Gastroesophageal sphincter (tissue), 4 donors: ENCODE measurements around the gene EXO1. TPM values are rescaled to one million over a fixed set of nuclear protein-coding genes. Genes with fewer than 3 reads are reported as not detected.
"Not testable (repeated sequence)": the region's sequence is repeated elsewhere in the genome, so short reads cannot be mapped to it uniquely, and the experiment has no call there.

Experiments
- ATAC-seq: fragments of 150-250 bp; one replicate; pipeline ENCODE4 v1.9.1; 2016; ENCODE audit warnings: mild to moderate bottlenecking, moderate library complexity
- H3K27ac ChIP-seq, 4 donors: fragments of 200-600 bp; sonication (generic) in 3 of 4; 1 replicate in 3 of 4; 2 replicates in 1 of 4; pipeline ENCODE4 v1.5.1; 2016 to 2019
- H3K27me3 ChIP-seq: fragments of 200-600 bp; sonication (generic); one replicate; pipeline ENCODE4 v1.5.1; 2019
- H3K36me3 ChIP-seq, 2 donors: fragments of 200-600 bp; sonication (generic); one replicate each; pipeline ENCODE4 v1.5.1; 2019; ENCODE audit warnings: control low read depth in 1 of 2
- H3K4me1 ChIP-seq, 3 donors: fragments of 200-600 bp; sonication (generic); 1 replicate in 2 of 3; 2 replicates in 1 of 3; pipeline ENCODE4 v1.5.1; 2016 to 2019; ENCODE audit warnings: control low read depth in 2 of 3
- H3K4me3 ChIP-seq, 2 donors: fragments of 200-600 bp; sonication (generic); one replicate each; pipeline ENCODE4 v1.5.1; 2019; ENCODE audit warnings: mild to moderate bottlenecking in 1 of 2, moderate library complexity in 1 of 2
- H3K9me3 ChIP-seq, 3 donors: fragments of 200-600 bp; sonication (generic); one replicate each; pipeline ENCODE4 v1.5.1; 2017 to 2019; ENCODE audit warnings: control low read depth in 2 of 3
- CTCF ChIP-seq, 4 experiments: fragments of 200-600 bp in 2 of 4; fragments of 450-650 bp in 2 of 4; sonication (generic) in 1 of 4; IDR thresholded peaks; one replicate each; pipeline ENCODE4 v1.5.1; 2017 to 2019; ENCODE audit warnings: antibody characterized with exemption in 4 of 4, mild to moderate bottlenecking in 2 of 4, moderate library complexity in 2 of 4
- EP300 ChIP-seq: sonication (generic); formaldehyde crosslinking; IDR thresholded peaks from one replicate; pipeline ENCODE4 v1.6.1; 2017; ENCODE audit warnings: antibody characterized with exemption, mild to moderate bottlenecking
- POLR2A ChIP-seq, 2 donors: fragments of 450-650 bp; IDR thresholded peaks; one replicate each; pipeline ENCODE4 v1.6.1; 2017; ENCODE audit warnings: antibody characterized with exemption in 2 of 2, mild to moderate bottlenecking in 2 of 2, moderate library complexity in 1 of 2
- POLR2AphosphoS5 ChIP-seq: sonication (generic); formaldehyde crosslinking; IDR thresholded peaks from one replicate; pipeline ENCODE4 v1.6.1; 2017; ENCODE audit warnings: antibody characterized with exemption
- WGBS, 2 donors: methylation state at CpG; one replicate each; pipeline ENCODE4 v1.1.5; 2018; ENCODE audit warnings: low coverage in 1 of 2; 5-methylcytosine and 5-hydroxymethylcytosine counted together
- total RNA-seq, 4 donors: library from RNA; depleted of rRNA; stranded (reverse); fragments of >200 nt; gene quantifications; one replicate each; pipeline ENCODE4 v1.1.0, GENCODE V29; 2016

Gene EXO1
- total RNA-seq: under 1 TPM in 1 of 4 donors, not detected in 3; 0.30 TPM

- Histone ChIP-seq H3K4me3 (peak within 1 kb of the TSS; percentile 64 to 72), H3K27me3 (no peaks in the 10 kb centered on the region), H3K36me3 (no peaks in the 10 kb centered on the region), H3K9me3 (no peaks in the 10 kb centered on the region), H3K27ac (peak within 1 kb of the TSS; percentile 87 to 99 (median 93)), H3K4me1 (peaks cover 0 to 15% (median 5%) of the 10 kb centered on the region in 3 donors)
- TF ChIP-seq POLR2A (IDR thresholded peaks at IDR 0.05): no peak
- TF ChIP-seq CTCF (IDR thresholded peaks at IDR 0.05): peak in 1 of 4 experiments; percentile 59
- peak; percentile 46 for TF ChIP-seq POLR2AphosphoS5
- no peak for TF ChIP-seq EP300
- 0 to 2% methylated on average over 9 to 13 of the region's 68 CpGs for WGBS, 2 donors
- peak; percentile 98 for ATAC-seq
These were observed at the start of gene EXO1 for GRCh38 chr1:241847796-241848685. TSS of gene EXO1 (plus strand) at chr1:241848204. CDS start at chr1:241850426, 2,222 bp downstream.

DNA sequence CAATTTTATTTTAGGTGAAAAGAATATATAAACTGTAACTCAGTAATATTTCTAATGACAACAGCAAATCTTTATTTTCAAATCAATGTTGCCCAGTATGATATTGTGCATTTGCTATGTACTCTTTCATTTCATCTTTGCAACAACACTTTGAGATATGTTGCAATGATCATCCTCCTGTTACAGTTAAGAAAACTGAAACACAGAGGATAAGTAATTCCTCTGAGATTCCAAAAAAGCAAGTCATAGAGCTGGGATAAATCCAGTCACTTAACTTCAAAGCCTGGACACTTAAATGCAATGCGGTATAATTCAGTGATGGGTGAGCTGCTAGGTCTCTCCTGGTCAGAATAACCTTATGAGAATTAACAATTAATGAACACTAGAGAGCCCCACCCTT lies 48.6 kb upstream of the EXO1 start:
- no peaks in the 10 kb centered on the region for H3K9me3 ChIP-seq
- TF ChIP-seq EP300 (no peak), POLR2A (IDR thresholded peaks at IDR 0.05) (no peak), CTCF (IDR thresholded peaks at IDR 0.05) (no peak), POLR2AphosphoS5 (no peak)
- WGBS, 2 donors: 83 to 90% methylated on average over 1 of the region's 1 CpG
- no peaks in the 10 kb centered on the region for H3K4me1 ChIP-seq
- no peaks in the 10 kb centered on the region for H3K36me3 ChIP-seq
- H3K27ac ChIP-seq: no peak overlapping the region
- H3K27me3 ChIP-seq: no peaks in the 10 kb centered on the region
- no peak for ATAC-seq
- H3K4me3 ChIP-seq: no peak overlapping the region

DNA sequence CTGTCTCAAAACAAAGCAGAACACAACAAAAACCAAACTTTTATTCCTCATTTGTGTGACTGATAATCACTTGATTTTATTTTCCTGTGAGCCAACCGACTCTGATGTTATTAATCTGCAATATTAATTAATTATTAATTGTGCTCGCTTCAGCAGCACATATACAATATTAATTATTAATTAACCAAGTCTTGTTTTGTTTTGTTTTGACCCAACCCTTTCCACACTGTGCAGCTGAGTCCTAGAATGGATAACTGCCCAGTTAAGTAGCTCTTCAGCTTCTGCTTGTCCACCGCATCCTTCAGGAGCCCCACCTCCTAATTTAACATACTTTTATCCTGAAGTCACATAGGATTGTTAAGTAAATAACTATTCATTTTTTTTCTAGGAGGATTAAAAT lies 47.4 kb upstream of the EXO1 start:
- no peaks in the 10 kb centered on the region for H3K27me3 ChIP-seq
- no peak overlapping the region for H3K27ac ChIP-seq
- ATAC-seq: no peak
- TF ChIP-seq EP300 (no peak), POLR2A (IDR thresholded peaks at IDR 0.05) (no peak), CTCF (IDR thresholded peaks at IDR 0.05) (no peak), POLR2AphosphoS5 (no peak)
- WGBS, 2 donors: 79 to 85% methylated on average over 3 of the region's 3 CpGs
- no peaks in the 10 kb centered on the region for H3K9me3 ChIP-seq
- H3K4me1 ChIP-seq: no peaks in the 10 kb centered on the region
- H3K36me3 ChIP-seq: no peaks in the 10 kb centered on the region
- H3K4me3 ChIP-seq: no peak overlapping the region

DNA sequence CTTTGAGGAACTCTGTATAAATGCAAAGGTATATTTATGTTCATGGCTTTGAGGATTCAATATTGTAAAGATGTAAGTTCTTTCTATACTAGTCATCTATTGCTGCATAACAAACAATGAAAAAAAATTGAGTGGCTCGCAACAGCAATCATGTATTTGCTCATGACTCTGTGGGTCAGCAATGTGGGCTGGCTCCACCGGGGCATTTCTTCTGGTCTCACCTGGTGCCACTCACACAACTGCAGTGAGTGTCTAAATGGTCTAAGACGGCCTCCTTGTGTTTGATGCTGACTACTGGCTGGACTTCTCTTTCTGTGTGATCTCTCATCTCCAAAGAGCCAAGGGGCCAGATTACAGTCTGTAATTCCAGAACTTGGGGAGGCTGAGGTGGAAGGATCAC lies 45.1 kb upstream of the EXO1 start:
- H3K4me1 ChIP-seq: no peaks in the 10 kb centered on the region
- no peaks in the 10 kb centered on the region for H3K27me3 ChIP-seq
- WGBS, 2 donors: 75 to 83% methylated on average over 2 to 3 of the region's 3 CpGs
- H3K9me3 ChIP-seq: no peaks in the 10 kb centered on the region
- H3K4me3 ChIP-seq: no peak overlapping the region
- no peak for ATAC-seq
- H3K27ac ChIP-seq: no peak overlapping the region
- no peaks in the 10 kb centered on the region for H3K36me3 ChIP-seq
- TF ChIP-seq POLR2A (IDR thresholded peaks at IDR 0.05): no peak
- TF ChIP-seq CTCF (IDR thresholded peaks at IDR 0.05): no peak
- no peak for TF ChIP-seq POLR2AphosphoS5
- TF ChIP-seq EP300: no peak

GRCh38 chr1:241804706-241805105 lies 43.3 kb upstream of the EXO1 start:
- H3K27me3 ChIP-seq, H3K36me3 ChIP-seq, H3K4me3 ChIP-seq, H3K27ac ChIP-seq, ATAC-seq, H3K9me3 ChIP-seq, H3K4me1 ChIP-seq: not testable (repeated sequence)
- 74 to 77% methylated on average over 3 of the region's 4 CpGs for WGBS, 2 donors
